Trophoblast cell (in vitro differentiated cells and primary cell): ENCODE data around the gene RNF7.
"Not testable (repeated sequence)": the region's sequence is repeated elsewhere in the genome, so short reads cannot be mapped to it uniquely, and the experiment has no call there.

Experiments
- DNase-seq, 2 donors: peaks; one replicate each; pipeline ENCODE4 v3.0.0-alpha.2; 2016
- H2AFZ ChIP-seq: 2 replicates; pipeline ENCODE4 v1.6.1; 2013; ENCODE audit warnings: low read length, moderate library complexity, mild to moderate bottlenecking; ENCODE audit not compliant: insufficient read depth, poor library complexity
- H2AK5ac ChIP-seq: 2 replicates; pipeline ENCODE4 v1.6.1; 2013; ENCODE audit warnings: mild to moderate bottlenecking, low read length
- H2BK120ac ChIP-seq: 2 replicates; pipeline ENCODE4 v1.6.1; 2013; ENCODE audit warnings: low read length, mild to moderate bottlenecking, moderate library complexity; ENCODE audit not compliant: insufficient read depth, poor library complexity
- H2BK12ac ChIP-seq: 2 replicates; pipeline ENCODE4 v1.6.1; 2013; ENCODE audit warnings: mild to moderate bottlenecking, low read length, moderate library complexity
- H2BK5ac ChIP-seq: 2 replicates; pipeline ENCODE4 v1.6.1; 2013; ENCODE audit warnings: low read length, low read depth, moderate library complexity, mild to moderate bottlenecking; ENCODE audit not compliant: poor library complexity
- H3K14ac ChIP-seq: 2 replicates; pipeline ENCODE4 v1.6.1; 2013; ENCODE audit warnings: mild to moderate bottlenecking, low read length
- H3K18ac ChIP-seq: 2 replicates; pipeline ENCODE4 v1.6.1; 2013; ENCODE audit warnings: mild to moderate bottlenecking, low read length
- H3K23ac ChIP-seq: 2 replicates; pipeline ENCODE4 v1.6.1; 2013; ENCODE audit warnings: low read length
- H3K27ac ChIP-seq: 2 replicates; pipeline ENCODE4 v1.5.1; 2013; ENCODE audit warnings: low read depth, mild to moderate bottlenecking, inconsistent platforms, low read length, moderate library complexity
- H3K27me3 ChIP-seq: 2 replicates; pipeline ENCODE4 v1.6.1; 2013; ENCODE audit warnings: inconsistent platforms, mild to moderate bottlenecking, low read length, moderate library complexity; ENCODE audit not compliant: insufficient read depth
- H3K36me3 ChIP-seq, 2 experiments: 1 replicate in 1 of 2; 2 replicates in 1 of 2; pipeline ENCODE4 v1.6.1; 2013; ENCODE audit warnings: low read length in 2 of 2, mild to moderate bottlenecking in 2 of 2, moderate library complexity in 1 of 2; ENCODE audit not compliant: insufficient read depth in 2 of 2, control insufficient read depth in 1 of 2
- H3K4ac ChIP-seq: 2 replicates; pipeline ENCODE4 v1.6.1; 2013; ENCODE audit warnings: low read depth, mild to moderate bottlenecking, low read length, moderate library complexity
- H3K4me1 ChIP-seq, 2 experiments: 1 replicate in 1 of 2; 2 replicates in 1 of 2; pipeline ENCODE4 v1.6.1; 2013; ENCODE audit warnings: low read length in 2 of 2, mild to moderate bottlenecking in 2 of 2, moderate library complexity in 1 of 2; ENCODE audit not compliant: insufficient read depth in 2 of 2, control insufficient read depth in 1 of 2
- H3K4me2 ChIP-seq: 2 replicates; pipeline ENCODE4 v1.6.1; 2013; ENCODE audit warnings: inconsistent platforms, mild to moderate bottlenecking, low read length, moderate library complexity
- H3K4me3 ChIP-seq: 2 replicates; pipeline ENCODE4 v1.5.1; 2013; ENCODE audit warnings: mild to moderate bottlenecking, low read depth, low read length, inconsistent platforms
- H3K79me1 ChIP-seq: one replicate; pipeline ENCODE4 v1.6.1; 2013; ENCODE audit warnings: low read length
- H3K79me2 ChIP-seq: 2 replicates; pipeline ENCODE4 v1.6.1; 2013; ENCODE audit warnings: low read length, mild to moderate bottlenecking; ENCODE audit not compliant: control insufficient read depth, insufficient read depth, poor library complexity
- H3K9ac ChIP-seq: 2 replicates; pipeline ENCODE4 v1.6.1; 2013; ENCODE audit warnings: mild to moderate bottlenecking, low read length
- H3K9me3 ChIP-seq: 2 replicates; pipeline ENCODE4 v1.6.1; 2013; ENCODE audit warnings: low read depth, mild to moderate bottlenecking, control low read depth, inconsistent platforms, low read length; ENCODE audit not compliant: insufficient read depth
- H4K12ac ChIP-seq: 2 replicates; pipeline ENCODE4 v1.6.1; 2013; ENCODE audit warnings: low read depth, mild to moderate bottlenecking, low read length, moderate library complexity
- H4K8ac ChIP-seq: 2 replicates; pipeline ENCODE4 v1.6.1; 2013; ENCODE audit warnings: low read depth, mild to moderate bottlenecking, low read length, moderate library complexity
- H4K91ac ChIP-seq: one replicate; pipeline ENCODE4 v1.6.1; 2013; ENCODE audit warnings: low read depth, mild to moderate bottlenecking, low read length, moderate library complexity
- WGBS: extraction: QIAGEN DNeasy Blood & Tissue Kit; methylation state at CpG from one replicate; pipeline ENCODE4 v1.1.7; 2013; ENCODE audit warnings: missing lambda C conversion rate; ENCODE audit not compliant: insufficient read length, insufficient coverage; ENCODE audit errors: extremely low coverage; 5-methylcytosine and 5-hydroxymethylcytosine counted together

The RNF7 gene

GRCh38 chr3:141699324-141699723 lies 38.8 kb upstream of the RNF7 start:
- H3K27ac ChIP-seq, result no peak overlapping the region
- no peak overlapping the region for H2AFZ ChIP-seq
- no peak overlapping the region for H3K23ac ChIP-seq
- H4K91ac ChIP-seq, result no peak overlapping the region
- no peak overlapping the region for H2BK120ac ChIP-seq
- H3K14ac ChIP-seq, result no peak overlapping the region
- H3K4me1 ChIP-seq, result no peaks in the 10 kb centered on the region
- H4K8ac ChIP-seq, result no peak overlapping the region
- no peak overlapping the region for H2BK5ac ChIP-seq
- WGBS, result no CpG with 5 or more reads among the region's 7 CpGs
- H2AK5ac ChIP-seq, result no peak overlapping the region
- no peak overlapping the region for H3K4ac ChIP-seq
- H3K4me3 ChIP-seq, result no peak overlapping the region
- no peak for DNase-seq
- no peak overlapping the region for H4K12ac ChIP-seq
- no peak overlapping the region for H3K18ac ChIP-seq
- H3K79me2 ChIP-seq, result no peaks in the 10 kb centered on the region
- no peak overlapping the region for H2BK12ac ChIP-seq
- H3K4me2 ChIP-seq, result no peak overlapping the region
- peaks cover 3% of the 10 kb centered on the region for H3K9me3 ChIP-seq
- H3K36me3 ChIP-seq, result no peaks in the 10 kb centered on the region
- no peaks in the 10 kb centered on the region for H3K79me1 ChIP-seq
- H3K27me3 ChIP-seq, result no peaks in the 10 kb centered on the region
- H3K9ac ChIP-seq, result no peak overlapping the region

DNA sequence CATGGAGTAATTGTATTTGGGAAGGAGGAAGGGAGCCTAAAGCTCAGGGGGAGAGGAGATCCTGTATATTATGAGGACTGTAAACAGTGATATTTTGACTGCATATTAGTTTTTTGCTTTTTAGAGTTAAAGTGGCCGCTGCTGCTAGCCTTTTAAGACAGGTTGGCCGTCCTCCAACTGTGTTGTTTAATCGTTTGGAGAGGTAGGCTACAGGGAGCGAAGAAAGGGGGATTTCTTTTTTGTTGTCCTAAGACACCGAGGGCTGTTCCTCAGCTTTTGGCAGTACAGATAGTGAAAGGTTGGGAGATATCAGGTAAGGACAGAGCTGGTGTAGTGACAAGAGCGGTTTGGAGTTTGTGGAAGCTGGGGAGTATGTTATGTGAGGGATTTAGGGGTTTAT lies 38.2 kb upstream of the RNF7 start:
- Histone ChIP-seq H3K4me2 (no peak overlapping the region), H3K4me3 (no peak overlapping the region), H4K12ac (no peak overlapping the region), H3K23ac (no peak overlapping the region), H3K27me3 (no peaks in the 10 kb centered on the region), H3K36me3 (no peaks in the 10 kb centered on the region), H3K18ac (no peak overlapping the region), H3K4ac (no peak overlapping the region), H3K9ac (no peak overlapping the region), H2BK5ac (no peak overlapping the region), H3K27ac (no peak overlapping the region), H2BK12ac (no peak overlapping the region), H2AFZ (no peak overlapping the region), H3K9me3 (peaks cover 3% of the 10 kb centered on the region), H3K14ac (no peak overlapping the region), H4K91ac (no peak overlapping the region), H2BK120ac (no peak overlapping the region), H2AK5ac (no peak overlapping the region), H3K79me1 (no peaks in the 10 kb centered on the region), H4K8ac (no peak overlapping the region), H3K4me1 (no peaks in the 10 kb centered on the region), H3K79me2 (no peaks in the 10 kb centered on the region)
- no peak for DNase-seq
- WGBS, result no CpG with 5 or more reads among the region's 6 CpGs

DNA sequence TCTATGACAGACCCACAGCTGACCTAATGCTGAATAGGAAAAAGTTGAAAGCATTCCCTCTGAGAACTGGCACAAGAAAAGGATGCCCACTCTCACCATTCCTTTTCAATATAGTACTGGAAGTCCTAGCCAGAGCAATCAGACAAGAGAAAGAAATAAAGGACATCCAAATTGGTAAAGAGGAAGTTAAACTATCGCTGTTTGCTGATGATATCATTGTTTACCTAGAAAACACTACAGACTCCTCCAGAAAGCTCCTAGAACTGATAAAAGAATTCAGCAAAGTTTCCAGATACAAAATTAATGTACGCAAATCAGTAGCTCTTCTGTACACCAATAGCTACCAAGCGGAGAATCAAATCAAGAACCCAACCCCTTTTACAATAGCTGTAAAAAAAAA lies 34.7 kb upstream of the RNF7 start:
- not testable (repeated sequence) for H3K4me3 ChIP-seq, H4K91ac ChIP-seq, H3K27ac ChIP-seq, H3K4me2 ChIP-seq, H3K9me3 ChIP-seq, H3K36me3 ChIP-seq, H3K9ac ChIP-seq, H4K8ac ChIP-seq, H3K14ac ChIP-seq, H2AFZ ChIP-seq, H3K79me1 ChIP-seq, H3K4me1 ChIP-seq, H3K27me3 ChIP-seq, H2AK5ac ChIP-seq, H4K12ac ChIP-seq, H3K79me2 ChIP-seq, DNase-seq, H3K18ac ChIP-seq, H2BK12ac ChIP-seq, H2BK5ac ChIP-seq, H3K23ac ChIP-seq, H2BK120ac ChIP-seq, H3K4ac ChIP-seq
- WGBS, result no CpG with 5 or more reads among the region's 3 CpGs

GRCh38 chr3:141707741-141708203 lies 30.3 kb upstream of the RNF7 start:
- Histone ChIP-seq H3K36me3 (no peaks in the 10 kb centered on the region), H2AK5ac (no peak overlapping the region)

More at GRCh38 chr3:141707741-141708203, 30.3 kb upstream of the RNF7 start:
- no peak overlapping the region for H3K4me2 ChIP-seq
- H3K4me1 ChIP-seq, result peaks cover 0 to 3% of the 10 kb centered on the region in 2 experiments
- no peak overlapping the region for H4K12ac ChIP-seq
- no peak overlapping the region for H3K27ac ChIP-seq
- H3K9ac ChIP-seq, result no peak overlapping the region
- no peak overlapping the region for H4K8ac ChIP-seq
- no peak for DNase-seq
- no peak overlapping the region for H2AFZ ChIP-seq
- no peak overlapping the region for H2BK120ac ChIP-seq
- H2BK12ac ChIP-seq, result no peak overlapping the region
- H3K14ac ChIP-seq, result no peak overlapping the region
- H3K23ac ChIP-seq, result no peak overlapping the region
- H3K27me3 ChIP-seq, result no peaks in the 10 kb centered on the region
- H3K79me2 ChIP-seq, result no peaks in the 10 kb centered on the region
- no peak overlapping the region for H2BK5ac ChIP-seq
- H3K4me3 ChIP-seq, result no peak overlapping the region
- no peak overlapping the region for H3K18ac ChIP-seq
- H3K79me1 ChIP-seq, result no peaks in the 10 kb centered on the region
- H3K9me3 ChIP-seq, result no peaks in the 10 kb centered on the region
- WGBS, result no CpG with 5 or more reads among the region's 2 CpGs
- no peak overlapping the region for H3K4ac ChIP-seq
- no peak overlapping the region for H4K91ac ChIP-seq
